ENCODE measurements around the gene CPT1C. TPM values are rescaled to one million over a fixed set of nuclear protein-coding genes. Genes with fewer than 3 reads are reported as not detected.

CPT1C gene
- total RNA-seq, 1 donor from 2014 or later: 6.1 TPM

DNA sequence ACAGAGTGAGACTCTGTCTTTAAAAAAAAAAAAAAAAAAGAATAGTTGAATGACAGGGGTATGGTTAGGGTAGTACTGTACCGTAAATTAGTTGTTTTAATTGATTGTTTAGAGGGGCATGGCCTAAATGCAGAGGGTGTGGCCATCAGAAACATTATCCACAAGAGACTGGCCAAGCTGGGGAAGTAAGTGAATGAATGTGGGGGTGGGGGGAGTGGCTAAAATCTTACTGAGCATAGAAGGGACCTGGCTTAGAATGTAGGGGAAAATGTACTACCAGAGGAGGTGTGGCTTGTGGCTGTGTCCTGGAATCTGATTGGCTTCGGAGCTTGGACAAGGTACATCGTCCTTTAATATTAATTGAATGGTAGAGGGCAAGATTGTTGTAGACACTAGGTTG lies 21.4 kb upstream of the CPT1C start:
- Histone ChIP-seq H3K27ac (no peak overlapping the region), H3K36me3 (no peaks in the 10 kb centered on the region), H3K9me3 (no peaks in the 10 kb centered on the region), H3K27me3 (no peaks in the 10 kb centered on the region), H3K4me3 (no peak overlapping the region), H3K4me1 (peaks cover 14% of the 10 kb centered on the region)
- DNase-seq: no peak
- TF ChIP-seq, protein P1, sequence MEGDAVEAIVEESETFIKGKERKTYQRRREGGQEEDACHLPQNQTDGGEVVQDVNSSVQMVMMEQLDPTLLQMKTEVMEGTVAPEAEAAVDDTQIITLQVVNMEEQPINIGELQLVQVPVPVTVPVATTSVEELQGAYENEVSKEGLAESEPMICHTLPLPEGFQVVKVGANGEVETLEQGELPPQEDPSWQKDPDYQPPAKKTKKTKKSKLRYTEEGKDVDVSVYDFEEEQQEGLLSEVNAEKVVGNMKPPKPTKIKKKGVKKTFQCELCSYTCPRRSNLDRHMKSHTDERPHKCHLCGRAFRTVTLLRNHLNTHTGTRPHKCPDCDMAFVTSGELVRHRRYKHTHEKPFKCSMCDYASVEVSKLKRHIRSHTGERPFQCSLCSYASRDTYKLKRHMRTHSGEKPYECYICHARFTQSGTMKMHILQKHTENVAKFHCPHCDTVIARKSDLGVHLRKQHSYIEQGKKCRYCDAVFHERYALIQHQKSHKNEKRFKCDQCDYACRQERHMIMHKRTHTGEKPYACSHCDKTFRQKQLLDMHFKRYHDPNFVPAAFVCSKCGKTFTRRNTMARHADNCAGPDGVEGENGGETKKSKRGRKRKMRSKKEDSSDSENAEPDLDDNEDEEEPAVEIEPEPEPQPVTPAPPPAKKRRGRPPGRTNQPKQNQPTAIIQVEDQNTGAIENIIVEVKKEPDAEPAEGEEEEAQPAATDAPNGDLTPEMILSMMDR (IDR thresholded peaks at IDR 0.05): no peak
- ATAC-seq: no peak
- intact Hi-C loops (cut with DNase I): no loop called here

- Histone ChIP-seq H3K4me3 (no peak overlapping the region), H3K27ac (peak overlapping the region; percentile 39), H3K4me1 (peaks cover 10% of the 10 kb centered on the region), H3K9me3 (no peaks in the 10 kb centered on the region), H3K27me3 (no peaks in the 10 kb centered on the region), H3K36me3 (no peaks in the 10 kb centered on the region)
- intact Hi-C loops (cut with DNase I): no loop called here
- TF ChIP-seq, protein P1 (IDR thresholded peaks at IDR 0.05): peak; percentile 89
- DNase-seq: peak; percentile 88
- ATAC-seq: peak; percentile 42
Measured at GRCh38 chr19:49672131-49672919, 18.6 kb upstream of the CPT1C start.

DNA sequence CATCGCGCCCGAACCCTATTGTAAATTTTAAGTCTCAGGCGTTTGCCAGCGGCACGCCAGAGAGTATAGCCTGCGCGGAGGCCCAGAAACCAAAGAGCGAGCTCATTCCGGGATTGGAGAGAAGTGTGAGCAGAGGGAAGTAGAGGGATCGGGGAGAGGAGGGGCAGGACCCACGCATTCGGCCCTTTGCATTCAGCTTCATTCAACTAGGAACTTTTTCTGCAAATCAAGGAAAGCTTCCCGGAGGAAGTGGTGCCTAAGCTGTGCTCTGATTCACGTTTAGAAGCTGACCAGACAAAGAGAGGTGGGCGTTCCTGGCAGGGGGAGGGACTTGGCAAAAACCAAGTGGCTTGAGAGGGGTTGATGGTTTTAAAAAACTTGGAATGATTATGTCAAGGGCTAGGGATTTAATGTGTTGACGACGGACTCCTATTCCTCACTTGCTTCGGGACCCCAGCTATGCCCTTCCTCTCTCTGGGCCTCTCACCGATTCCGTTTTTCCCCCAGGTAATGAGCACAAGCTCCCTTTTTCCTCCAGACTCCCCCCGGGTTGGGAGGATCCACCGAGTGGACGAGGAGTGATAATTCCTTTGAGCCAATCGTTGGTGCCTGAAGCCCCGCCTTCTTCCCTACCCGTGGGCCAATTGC lies 14.7 kb upstream of the CPT1C start:
- Histone ChIP-seq H3K27me3 (no peaks in the 10 kb centered on the region), H3K36me3 (peaks cover 3% of the 10 kb centered on the region), H3K4me1 (peaks cover 38% of the 10 kb centered on the region), H3K4me3 (peak overlapping the region; percentile 44), H3K27ac (peak overlapping the region; percentile 97), H3K9me3 (no peaks in the 10 kb centered on the region)
- intact Hi-C loops (cut with DNase I): no loop called here
- peak; percentile 90 for DNase-seq
- TF ChIP-seq, protein P1 (IDR thresholded peaks at IDR 0.05): no peak
- ATAC-seq: peak; percentile 56

DNA sequence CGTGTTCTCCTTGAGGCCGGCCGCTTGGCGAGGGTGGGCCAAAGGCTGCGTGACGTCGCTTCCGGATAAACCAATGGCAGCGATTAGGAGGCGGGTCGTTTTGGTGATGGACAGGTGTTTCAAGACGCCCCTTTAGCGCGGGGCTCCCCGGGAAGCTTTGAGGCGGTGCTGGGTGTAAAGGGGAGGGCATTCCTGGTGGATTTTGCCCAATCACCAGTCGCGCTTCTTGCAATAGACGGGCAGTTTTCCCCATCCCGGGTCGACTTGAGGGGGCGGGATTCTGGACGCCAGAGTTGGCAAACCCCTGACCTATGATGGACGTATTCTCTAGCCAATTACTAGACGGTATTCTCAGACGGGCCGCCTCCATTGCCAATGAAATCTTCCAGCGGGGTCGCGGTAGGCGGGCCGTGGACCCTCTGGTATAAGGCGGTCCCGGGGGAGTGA lies 14.1 kb upstream of the CPT1C start:
- H3K27me3 ChIP-seq: no peaks in the 10 kb centered on the region
- DNase-seq (peak; percentile 99), ATAC-seq (peak; percentile 88)
- TF ChIP-seq, protein P1 (IDR thresholded peaks at IDR 0.05): no peak
- intact Hi-C loops (cut with DNase I): no loop called here
- H3K4me1 ChIP-seq: peaks cover 38% of the 10 kb centered on the region
- peak overlapping the region; percentile 97 for H3K27ac ChIP-seq
- H3K36me3 ChIP-seq: peaks cover 8% of the 10 kb centered on the region
- no peaks in the 10 kb centered on the region for H3K9me3 ChIP-seq
- peak overlapping the region; percentile 99 for H3K4me3 ChIP-seq

DNA sequence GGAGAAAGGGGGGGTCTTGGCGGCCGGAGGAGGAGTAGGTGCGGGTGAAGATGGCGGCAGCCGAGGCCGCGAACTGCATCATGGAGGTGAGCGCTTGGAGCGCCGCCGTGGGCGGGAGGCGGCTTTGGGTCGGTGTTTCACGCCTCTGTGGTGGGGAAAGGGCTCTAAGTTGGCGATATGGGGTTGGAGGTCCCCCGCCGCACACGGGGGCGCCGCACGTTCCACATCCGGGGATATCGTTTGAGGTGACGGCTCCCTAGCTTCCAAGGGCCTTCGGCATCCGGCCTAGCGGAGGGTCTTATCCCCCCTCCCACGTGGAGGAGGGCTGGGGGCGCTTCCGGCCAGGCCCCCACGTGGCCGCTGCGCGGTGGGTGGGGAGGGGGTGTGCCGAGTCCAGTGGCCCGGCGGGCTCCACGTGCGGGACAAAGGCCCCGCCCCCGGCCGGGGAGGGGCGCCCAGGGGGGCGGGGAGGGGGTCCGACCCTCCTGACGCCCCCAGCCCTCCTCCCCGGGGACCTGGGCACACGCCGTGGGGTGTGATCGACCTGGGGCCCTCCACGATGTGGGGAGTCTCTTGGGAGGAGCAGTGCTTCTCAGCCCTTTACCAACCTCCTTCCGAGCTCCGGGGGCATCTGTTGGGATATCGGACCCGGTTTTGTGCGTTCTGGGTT lies 13.6 kb upstream of the CPT1C start, which contains the start of gene PRMT1:
TSS of gene PRMT1 (plus strand) at position 41 of the 670 bp plus-strand sequence. CDS start at position 51, 10 bp downstream.
- Histone ChIP-seq H3K27me3 (no peaks in the 10 kb centered on the region), H3K4me1 (peaks cover 33% of the 10 kb centered on the region), H3K36me3 (peaks cover 14% of the 10 kb centered on the region), H3K4me3 (peak within 1 kb of the TSS; percentile 99), H3K27ac (peak within 1 kb of the TSS; percentile 97), H3K9me3 (no peaks in the 10 kb centered on the region)
- peak; percentile 79 for DNase-seq
- intact Hi-C loops (cut with DNase I): no loop called here
- peak; percentile 0 for ATAC-seq
- TF ChIP-seq, protein P1 (IDR thresholded peaks at IDR 0.05): no peak

All from upper lobe of right lung (tissue), 1 donor.